HUES64 (cell line): ENCODE measurements around the gene SLC9A4.

ENCODE experiments used
- H3K27ac ChIP-seq: 2 replicates; pipeline ENCODE4 v1.7.0; 2013; ENCODE audit warnings: low read depth, low read length, inconsistent platforms
- H3K27me3 ChIP-seq: 2 replicates; pipeline ENCODE4 v1.6.1; 2013; ENCODE audit warnings: mild to moderate bottlenecking, low read length; ENCODE audit not compliant: insufficient read depth
- H3K36me3 ChIP-seq: 2 replicates; pipeline ENCODE4 v1.6.1; 2013; ENCODE audit warnings: mild to moderate bottlenecking, low read length; ENCODE audit not compliant: insufficient read depth
- H3K4me1 ChIP-seq: 2 replicates; pipeline ENCODE4 v1.6.1; 2013; ENCODE audit warnings: mild to moderate bottlenecking, low read length, moderate library complexity; ENCODE audit not compliant: insufficient read depth
- H3K4me3 ChIP-seq: 2 replicates; pipeline ENCODE4 v1.5.1; 2013; ENCODE audit warnings: mild to moderate bottlenecking, low read length, moderate library complexity
- H3K9ac ChIP-seq: 2 replicates; pipeline ENCODE4 v1.6.1; 2013; ENCODE audit warnings: mild to moderate bottlenecking, low read depth, low read length
- H3K9me3 ChIP-seq: 2 replicates; pipeline ENCODE4 v1.6.1; 2013; ENCODE audit warnings: low read depth, low read length; ENCODE audit not compliant: insufficient read depth
- WGBS: fragments of 150-250, 120-280 bp; methylation state at CpG from one replicate; pipeline ENCODE4 v1.1.7; 2013; ENCODE audit warnings: missing lambda C conversion rate; 5-methylcytosine and 5-hydroxymethylcytosine counted together

Gene SLC9A4

DNA sequence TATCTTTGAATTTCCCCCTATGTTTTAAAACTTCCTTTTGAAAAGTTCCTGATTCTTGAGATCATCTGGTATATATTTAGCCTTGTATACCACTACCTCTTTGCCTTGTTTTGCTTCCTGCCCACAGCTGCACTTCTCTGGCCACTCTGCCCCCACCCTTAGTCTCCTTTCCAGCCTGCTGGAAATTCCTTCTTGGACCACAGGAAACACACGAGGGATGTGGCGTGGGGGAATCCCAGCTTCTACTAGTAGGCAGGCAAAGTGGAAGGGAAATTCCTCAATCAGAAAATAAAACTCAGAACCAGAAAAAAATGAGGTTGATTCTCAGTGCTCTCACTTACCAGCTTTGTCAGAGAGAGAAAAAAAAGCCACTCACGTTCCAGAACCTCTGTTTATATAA lies 36.7 kb upstream of the SLC9A4 start:
- WGBS = no CpG with 5 or more reads among the region's 3 CpGs
- H3K27ac ChIP-seq = no peak overlapping the region

GRCh38 chr2:102437122-102437521 lies 35.9 kb upstream of the SLC9A4 start:
- Histone ChIP-seq H3K36me3 (no peaks in the 10 kb centered on the region), H3K4me3 (no peak overlapping the region), H3K27me3 (no peaks in the 10 kb centered on the region), H3K9me3 (no peaks in the 10 kb centered on the region), H3K9ac (no peak overlapping the region), H3K4me1 (no peaks in the 10 kb centered on the region), H3K27ac (no peak overlapping the region)
- 91% methylated on average over 4 of the region's 4 CpGs for WGBS

More for the DNA sequence above, 36.7 kb upstream of the SLC9A4 start:
- Histone ChIP-seq H3K27me3 (no peaks in the 10 kb centered on the region), H3K9me3 (no peaks in the 10 kb centered on the region), H3K4me3 (no peak overlapping the region), H3K9ac (no peak overlapping the region), H3K4me1 (no peaks in the 10 kb centered on the region), H3K36me3 (no peaks in the 10 kb centered on the region)

GRCh38 chr2:102438111-102438510 lies 34.9 kb upstream of the SLC9A4 start:
- no peaks in the 10 kb centered on the region for H3K4me1 ChIP-seq
- 91% methylated on average over 2 of the region's 3 CpGs for WGBS
- no peaks in the 10 kb centered on the region for H3K27me3 ChIP-seq
- no peak overlapping the region for H3K27ac ChIP-seq
- H3K9ac ChIP-seq = no peak overlapping the region
- no peaks in the 10 kb centered on the region for H3K36me3 ChIP-seq
- no peaks in the 10 kb centered on the region for H3K9me3 ChIP-seq
- no peak overlapping the region for H3K4me3 ChIP-seq

DNA sequence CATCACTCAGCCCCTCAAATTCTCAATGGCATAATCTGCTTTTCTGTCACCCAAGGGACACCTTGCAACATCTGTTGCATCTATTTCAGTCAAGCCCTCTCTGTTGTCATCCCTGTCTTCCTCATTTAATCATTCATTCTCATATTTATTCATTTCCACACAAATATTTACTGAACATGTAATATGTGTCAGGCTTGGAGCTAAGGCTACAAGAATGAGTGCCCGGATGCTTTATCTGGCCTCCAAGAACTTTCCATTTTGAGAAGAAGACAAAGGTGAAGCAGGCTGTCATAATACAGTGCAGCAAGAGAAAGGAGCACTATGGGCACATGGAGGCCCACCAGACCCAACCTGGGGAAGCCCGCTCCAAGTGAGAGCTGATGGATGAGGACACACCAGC lies 34.4 kb upstream of the SLC9A4 start:
- no peak overlapping the region for H3K4me3 ChIP-seq
- no peaks in the 10 kb centered on the region for H3K27me3 ChIP-seq
- no peaks in the 10 kb centered on the region for H3K4me1 ChIP-seq
- 95% methylated on average over 2 of the region's 2 CpGs for WGBS
- no peak overlapping the region for H3K9ac ChIP-seq
- H3K27ac ChIP-seq = no peak overlapping the region
- no peaks in the 10 kb centered on the region for H3K36me3 ChIP-seq
- no peaks in the 10 kb centered on the region for H3K9me3 ChIP-seq

GRCh38 chr2:102439065-102439695 lies 33.8 kb upstream of the SLC9A4 start:
- WGBS = 59% methylated on average over 5 of the region's 6 CpGs
- H3K4me3 ChIP-seq = no peak overlapping the region
- H3K27me3 ChIP-seq = no peaks in the 10 kb centered on the region
- no peaks in the 10 kb centered on the region for H3K4me1 ChIP-seq
- H3K9me3 ChIP-seq = no peaks in the 10 kb centered on the region
- H3K27ac ChIP-seq = no peak overlapping the region
- H3K36me3 ChIP-seq = no peaks in the 10 kb centered on the region
- H3K9ac ChIP-seq = no peak overlapping the region

- no peak overlapping the region for H3K27ac ChIP-seq
- no peaks in the 10 kb centered on the region for H3K27me3 ChIP-seq
- H3K4me1 ChIP-seq = no peaks in the 10 kb centered on the region
- H3K36me3 ChIP-seq = no peaks in the 10 kb centered on the region
- H3K9ac ChIP-seq = no peak overlapping the region
- WGBS = 64% methylated on average over 13 of the region's 13 CpGs
- no peak overlapping the region for H3K4me3 ChIP-seq
- H3K9me3 ChIP-seq = no peaks in the 10 kb centered on the region
These were observed 29.8 kb upstream of the SLC9A4 start for GRCh38 chr2:102442967-102443828.

GRCh38 chr2:102444233-102444632 lies 28.8 kb upstream of the SLC9A4 start:
- no peaks in the 10 kb centered on the region for H3K36me3 ChIP-seq
- no peaks in the 10 kb centered on the region for H3K9me3 ChIP-seq
- no peaks in the 10 kb centered on the region for H3K27me3 ChIP-seq
- no peak overlapping the region for H3K27ac ChIP-seq
- no peaks in the 10 kb centered on the region for H3K4me1 ChIP-seq
- no peak overlapping the region for H3K9ac ChIP-seq
- H3K4me3 ChIP-seq = no peak overlapping the region
- 80% methylated on average over 2 of the region's 3 CpGs for WGBS

DNA sequence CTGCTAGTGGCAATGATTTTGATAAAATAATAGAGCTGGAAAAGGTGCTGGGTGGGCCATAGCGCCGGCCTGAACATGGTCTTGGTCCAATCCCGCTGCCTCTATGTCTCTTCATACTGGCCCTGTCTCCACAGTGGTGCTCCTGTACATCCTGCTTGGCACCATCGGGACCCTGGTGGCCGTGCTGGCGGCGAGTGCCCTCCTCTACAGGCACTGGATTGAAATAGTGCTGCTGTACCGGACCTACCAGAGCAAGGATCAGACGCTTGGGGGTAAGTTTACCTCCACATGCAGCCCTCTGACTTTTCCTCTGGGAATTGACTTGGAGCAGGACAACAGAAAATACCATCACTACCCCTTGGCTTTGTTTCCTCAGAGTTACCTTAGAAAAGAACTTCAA lies 26.1 kb upstream of the SLC9A4 start:
- no peaks in the 10 kb centered on the region for H3K27me3 ChIP-seq
- WGBS = 97% methylated on average over 9 of the region's 9 CpGs
- no peak overlapping the region for H3K4me3 ChIP-seq
- no peak overlapping the region for H3K9ac ChIP-seq
- H3K27ac ChIP-seq = no peak overlapping the region
- H3K36me3 ChIP-seq = no peaks in the 10 kb centered on the region
- H3K4me1 ChIP-seq = no peaks in the 10 kb centered on the region
- H3K9me3 ChIP-seq = no peaks in the 10 kb centered on the region

GRCh38 chr2:102449370-102449974 lies 23.6 kb upstream of the SLC9A4 start:
- Histone ChIP-seq H3K9me3 (no peaks in the 10 kb centered on the region), H3K27ac (no peak overlapping the region), H3K4me3 (no peak overlapping the region), H3K27me3 (no peaks in the 10 kb centered on the region), H3K4me1 (no peaks in the 10 kb centered on the region), H3K9ac (no peak overlapping the region), H3K36me3 (no peaks in the 10 kb centered on the region)
- 0% methylated on average over 1 of the region's 1 CpG for WGBS

- Histone ChIP-seq H3K27ac (no peak overlapping the region), H3K36me3 (no peaks in the 10 kb centered on the region), H3K9ac (no peak overlapping the region), H3K4me1 (no peaks in the 10 kb centered on the region), H3K27me3 (no peaks in the 10 kb centered on the region), H3K4me3 (no peak overlapping the region), H3K9me3 (no peaks in the 10 kb centered on the region; the same call in 1 of the 2 replicates)
- WGBS = 56% methylated on average over 2 of the region's 2 CpGs
These were observed 21.1 kb upstream of the SLC9A4 start for GRCh38 chr2:102451968-102452367.

- H3K27me3 ChIP-seq = no peaks in the 10 kb centered on the region
- 93% methylated on average over 4 of the region's 4 CpGs for WGBS
- no peak overlapping the region for H3K9ac ChIP-seq
- no peak overlapping the region for H3K27ac ChIP-seq
- no peaks in the 10 kb centered on the region; the same call in 1 of the 2 replicates for H3K9me3 ChIP-seq
- H3K4me1 ChIP-seq = no peaks in the 10 kb centered on the region
- no peaks in the 10 kb centered on the region for H3K36me3 ChIP-seq
- no peak overlapping the region for H3K4me3 ChIP-seq
These were observed 19.5 kb upstream of the SLC9A4 start for GRCh38 chr2:102453501-102453900.
